Stimulated activated CD8-positive, alpha-beta memory T cell treated with anti-CD3 and anti-CD28 coated beads, Interleukin-12 subunit alpha, Interleukin-12 subunit beta, amount 100 ng/mL, for 24 hours (primary cell): ENCODE results near the gene GPM6B.

Source experiments
- DNase-seq: peaks from one replicate; pipeline ENCODE4 v3.0.0-alpha.2; 2020; ENCODE audit errors: extremely low read depth

Gene GPM6B

DNA sequence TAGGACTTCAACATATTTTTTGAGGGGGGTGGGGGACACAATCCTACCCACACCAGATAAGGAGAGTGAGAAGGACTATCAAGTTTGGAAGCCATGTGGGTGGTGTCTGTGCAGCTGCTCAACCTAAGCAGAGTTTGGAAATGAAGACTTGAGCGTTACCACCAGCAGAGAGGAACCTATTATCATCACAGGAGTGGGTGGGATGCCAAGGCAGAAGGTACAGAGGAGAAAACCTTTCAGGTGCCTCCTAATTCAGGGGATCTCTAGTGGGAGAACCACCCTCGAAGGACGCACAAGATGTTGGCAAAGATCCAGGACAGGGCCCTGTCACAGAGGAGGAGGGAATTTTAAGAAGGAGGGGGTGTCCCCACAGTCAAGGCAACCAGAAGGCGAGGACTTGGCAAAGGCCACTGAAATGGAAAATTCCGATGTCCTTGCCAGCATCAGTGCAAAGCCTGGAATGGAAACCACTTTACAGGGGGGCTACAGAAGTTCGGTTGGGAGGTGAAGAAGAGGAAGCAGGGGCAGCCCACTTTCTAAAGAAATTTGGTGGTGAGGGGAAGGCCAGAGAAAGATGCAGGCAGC, 8.4 kb upstream of the GPM6B start:
- DNase-seq = no peak

DNA sequence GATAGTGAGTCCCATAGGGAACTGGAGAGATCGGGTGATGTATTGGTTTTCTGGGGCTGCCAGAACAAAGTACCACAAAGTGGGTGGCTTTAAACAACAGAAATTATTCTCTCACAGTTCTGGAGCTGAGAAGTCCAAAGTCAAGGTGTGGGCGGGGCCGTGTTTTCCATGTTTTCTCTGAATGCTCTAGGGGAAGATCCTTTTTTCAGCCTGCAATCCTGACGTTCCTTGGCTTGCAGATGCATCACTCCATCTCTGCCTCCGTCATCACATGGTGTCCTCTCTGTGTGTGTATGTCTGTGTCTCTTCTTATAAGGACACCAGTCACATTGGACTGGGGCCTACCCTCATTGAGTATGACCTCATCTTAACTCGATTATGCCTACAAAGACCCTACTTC, 7.9 kb upstream of the GPM6B start:
- no peak for DNase-seq

DNA sequence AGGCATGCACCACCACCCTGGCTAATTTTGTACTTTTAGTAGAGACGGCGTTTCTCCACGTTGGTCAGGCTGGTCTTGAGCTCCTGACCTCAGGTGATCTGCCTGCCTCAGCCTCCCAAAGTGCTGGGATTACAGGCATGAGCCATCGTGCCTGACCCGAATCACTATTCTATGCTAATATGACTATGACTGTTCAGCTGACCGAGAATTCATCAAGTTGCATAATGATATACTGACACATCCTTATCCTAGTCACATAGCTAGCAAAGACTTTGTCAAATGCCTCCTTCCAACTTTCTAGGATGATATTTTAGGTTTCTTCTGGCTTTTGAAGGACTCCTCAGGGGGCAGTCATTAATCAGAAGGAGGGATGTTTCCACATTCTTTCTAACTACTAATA, 4.8 kb upstream of the GPM6B start:
- DNase-seq = no peak

DNA sequence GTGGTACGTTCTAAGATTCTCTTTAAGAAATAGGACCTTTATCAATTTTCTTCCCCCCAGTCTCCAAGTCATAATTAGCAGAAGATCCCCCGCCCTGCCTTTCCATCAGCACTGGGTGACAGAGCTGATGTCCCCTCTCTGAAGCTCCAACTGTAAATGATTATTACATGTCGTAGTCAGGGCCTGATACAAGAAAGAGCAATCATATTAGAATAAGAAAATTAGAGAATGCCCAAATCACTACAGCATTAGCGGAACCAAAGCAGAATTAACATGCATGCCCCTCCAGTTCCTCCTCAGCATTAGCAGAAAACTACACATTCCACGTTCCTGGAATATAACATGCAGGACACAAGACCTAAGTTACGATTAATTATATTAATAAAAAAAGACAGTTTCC, 717 bp downstream of the GPM6B start:
- DNase-seq = no peak

DNA sequence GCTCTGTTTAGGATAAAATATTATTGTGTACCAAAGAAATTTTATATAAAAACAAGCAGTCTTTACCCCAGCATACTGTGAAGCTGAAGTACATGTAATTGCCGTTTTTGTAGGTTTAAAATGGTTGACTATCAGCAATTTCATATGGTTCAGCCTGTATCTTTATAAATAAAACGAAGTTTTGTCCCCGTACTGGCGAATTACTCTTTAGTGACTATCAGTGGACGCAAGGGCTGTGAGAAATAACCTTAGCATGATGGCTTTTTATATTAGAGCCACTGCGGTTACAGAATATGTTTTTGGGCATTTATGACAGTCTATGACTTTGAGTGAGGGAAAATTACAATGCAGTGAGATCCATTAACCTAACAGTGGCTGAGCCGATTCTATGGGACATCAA, 1.2 kb downstream of the GPM6B start:
- DNase-seq = no peak

DNA sequence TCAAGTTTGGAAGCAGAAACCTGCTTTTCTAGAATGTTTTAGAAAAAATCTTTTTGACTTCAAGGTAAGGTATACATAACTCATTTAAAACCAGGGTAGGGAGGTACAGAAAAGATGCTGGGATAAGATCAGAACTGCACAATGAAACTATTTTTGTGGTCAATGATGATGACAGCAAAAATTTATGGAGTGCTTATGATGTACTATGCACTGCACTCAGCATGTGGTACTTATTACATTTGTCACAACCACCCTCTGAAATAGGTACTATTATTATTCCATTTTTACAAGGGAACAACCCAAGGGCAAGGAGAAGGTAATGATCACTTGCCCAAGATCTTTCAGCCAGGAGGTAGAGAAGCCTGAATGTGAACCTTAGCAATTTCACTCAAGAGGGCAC, 8.0 kb downstream of the GPM6B start:
- DNase-seq = no peak

DNA sequence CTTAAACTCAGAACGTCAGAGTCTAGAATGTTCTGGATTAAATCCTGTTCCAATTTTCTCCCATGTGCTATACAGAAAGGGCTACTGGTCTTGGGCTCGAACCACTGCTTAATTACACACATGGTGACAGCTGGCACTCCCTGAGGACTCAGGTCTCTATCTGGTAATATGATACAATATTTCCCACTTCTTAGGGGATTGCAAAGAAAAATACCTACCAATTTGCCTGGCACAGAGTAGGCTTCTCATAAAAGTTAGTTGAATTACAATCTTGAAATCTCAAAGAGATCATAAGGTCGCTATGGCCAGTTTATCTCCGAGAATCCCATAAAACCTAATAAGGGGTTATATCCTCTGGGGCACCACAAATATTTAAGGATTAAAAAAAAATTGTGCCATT, 8.6 kb downstream of the GPM6B start:
- no peak for DNase-seq

DNA sequence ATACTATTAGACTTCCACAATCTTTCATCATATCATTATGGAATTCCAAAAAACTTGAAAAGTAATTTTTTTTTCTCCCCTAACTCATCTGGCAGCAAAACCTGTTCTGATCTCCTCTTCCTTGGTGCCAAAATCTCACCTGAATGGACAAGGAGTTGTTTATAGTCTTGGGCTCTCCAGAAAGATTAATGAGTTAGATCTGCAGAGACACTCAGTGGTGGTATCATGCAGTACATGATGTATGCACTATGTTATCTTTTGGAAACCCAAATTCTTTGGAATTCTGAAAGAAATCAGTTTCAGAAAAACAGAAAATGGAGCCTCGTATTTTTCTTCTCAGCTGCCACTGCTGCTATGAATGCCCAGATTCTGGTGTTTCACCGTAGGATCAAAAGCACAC, 11.7 kb downstream of the GPM6B start:
- DNase-seq = no peak

DNA sequence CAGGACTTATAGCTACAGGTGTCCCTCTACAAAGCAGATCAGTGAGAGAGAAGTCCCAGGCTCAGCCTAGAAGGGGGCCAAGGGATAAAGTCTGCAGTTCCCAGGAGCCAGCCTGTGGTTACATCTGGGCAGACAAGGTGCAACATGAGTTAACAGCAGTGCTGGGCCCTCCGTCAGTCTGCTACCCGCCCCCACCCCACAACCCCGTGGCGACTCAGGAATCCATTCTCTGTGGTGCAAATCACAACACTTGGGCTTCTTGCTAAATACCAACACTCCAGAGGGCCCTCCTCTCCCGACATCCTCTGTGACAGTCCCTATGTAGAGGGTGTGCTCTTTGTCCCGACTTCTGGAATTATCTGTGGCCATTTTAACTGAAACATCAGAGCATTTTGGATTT, 13.8 kb downstream of the GPM6B start:
- no peak for DNase-seq

DNA sequence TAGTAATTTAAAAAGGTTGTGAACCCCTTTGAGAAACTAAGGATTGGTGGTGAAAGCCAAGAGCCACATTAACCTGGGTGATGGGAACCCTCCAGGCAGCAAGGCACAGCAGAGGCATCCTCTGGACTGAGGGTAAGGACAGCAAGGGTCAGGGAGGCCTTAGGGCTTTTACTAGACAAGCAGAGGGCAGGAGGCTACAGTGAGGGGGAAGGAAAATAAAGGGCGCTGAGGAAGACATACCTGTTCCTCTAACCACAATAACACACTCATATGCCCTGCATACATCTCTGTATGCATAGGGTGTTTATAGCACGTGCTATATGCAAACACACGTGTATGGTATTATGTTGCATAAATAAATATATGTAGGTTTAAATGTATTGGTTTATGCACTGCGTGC, 18.7 kb downstream of the GPM6B start:
- DNase-seq = no peak

DNA sequence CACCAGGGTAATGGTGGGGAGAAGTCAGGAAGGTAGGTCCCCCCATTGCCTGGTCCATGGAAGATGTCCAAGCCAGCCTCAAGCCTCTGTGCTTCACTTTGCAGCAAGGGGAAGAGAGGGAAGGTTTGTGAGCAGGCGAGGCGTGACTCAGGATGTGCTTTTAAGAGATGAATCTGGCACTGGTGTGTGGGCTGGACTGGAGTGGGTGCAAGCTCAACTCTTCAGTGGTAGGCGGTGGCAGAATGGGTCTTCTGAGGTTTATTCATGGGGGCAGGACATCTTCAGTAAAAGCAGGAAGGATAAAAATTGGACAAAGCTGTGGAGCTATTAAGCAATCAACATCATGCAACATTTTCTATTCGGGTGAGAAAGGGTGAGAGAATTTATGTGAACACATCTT, 19.4 kb downstream of the GPM6B start:
- DNase-seq = no peak

DNA sequence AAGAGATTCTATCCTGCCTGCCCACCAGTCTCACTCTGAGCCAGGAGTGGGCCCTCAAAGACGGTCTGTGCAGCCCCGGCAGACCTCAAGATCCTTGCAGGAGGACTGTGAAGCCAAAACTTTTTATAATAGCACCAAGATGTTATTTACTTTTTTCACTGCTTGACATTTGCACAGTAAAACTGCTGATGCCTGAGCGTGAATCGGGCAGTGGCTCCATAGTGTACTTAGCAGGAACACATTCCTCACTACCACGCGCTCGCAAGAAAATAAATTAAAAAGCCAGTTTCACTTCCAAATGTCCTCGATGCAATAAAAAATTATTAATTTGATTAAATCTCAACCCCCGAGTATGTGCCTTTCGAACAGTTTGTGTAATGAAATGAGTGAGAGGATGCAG, 22.5 kb downstream of the GPM6B start:
- no peak for DNase-seq

DNA sequence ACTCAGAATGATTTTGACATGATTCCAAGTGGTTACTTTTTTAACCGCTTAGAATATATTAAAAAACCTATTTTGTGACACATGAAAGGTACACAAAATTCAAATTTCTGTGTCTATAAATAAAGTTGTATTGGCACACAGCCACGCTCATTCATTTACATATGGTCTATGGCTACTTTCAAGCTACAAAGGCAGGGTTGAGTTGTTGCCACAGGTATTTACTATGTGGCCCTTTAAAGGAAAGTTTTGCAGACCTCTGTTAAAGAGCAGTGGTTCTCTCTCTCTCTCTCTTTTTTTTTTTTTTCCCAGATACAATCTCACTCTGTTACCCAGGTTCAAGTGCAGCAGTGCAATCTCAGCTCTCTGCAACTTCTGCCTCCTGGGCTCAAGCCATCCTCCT, 23.0 kb downstream of the GPM6B start:
- no peak for DNase-seq

DNA sequence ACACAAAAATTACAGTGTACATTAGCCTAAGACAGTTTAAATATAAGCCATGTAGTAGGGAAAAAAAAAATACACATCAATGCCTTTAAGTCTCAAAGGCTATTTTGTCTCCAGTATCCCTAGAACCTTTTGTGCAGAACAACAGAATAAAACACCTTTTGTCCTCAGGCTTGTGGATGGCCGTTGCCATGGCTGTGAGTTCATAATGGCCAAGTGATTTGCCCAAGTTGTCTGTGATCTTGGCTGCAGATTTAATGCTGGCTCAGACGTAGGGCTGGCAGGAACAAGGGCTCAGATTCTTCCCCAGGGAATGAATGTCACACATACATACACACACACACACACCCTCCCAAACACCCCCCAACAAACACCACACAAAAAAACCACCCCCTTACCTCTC, 25.3 kb downstream of the GPM6B start:
- DNase-seq = no peak

DNA sequence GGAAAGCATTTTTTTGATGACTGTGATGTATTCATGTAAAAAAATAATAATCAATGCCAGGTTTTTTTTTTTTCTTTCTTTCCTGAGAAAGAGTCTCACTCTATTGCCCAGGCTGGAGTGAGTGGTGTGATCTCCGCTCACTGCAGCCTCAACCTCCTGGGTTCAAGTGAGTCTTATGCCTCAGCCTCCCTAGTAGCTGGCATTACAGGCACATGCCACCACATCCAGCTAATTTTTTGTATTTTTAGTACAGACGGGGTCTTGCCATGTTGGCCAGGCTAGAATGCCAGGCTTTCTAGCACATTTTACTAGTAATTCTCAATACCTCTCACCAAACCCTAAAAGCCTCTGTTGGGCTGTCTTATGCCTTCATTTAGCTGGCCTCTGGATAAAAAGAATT, 25.7 kb downstream of the GPM6B start:
- no peak for DNase-seq

DNA sequence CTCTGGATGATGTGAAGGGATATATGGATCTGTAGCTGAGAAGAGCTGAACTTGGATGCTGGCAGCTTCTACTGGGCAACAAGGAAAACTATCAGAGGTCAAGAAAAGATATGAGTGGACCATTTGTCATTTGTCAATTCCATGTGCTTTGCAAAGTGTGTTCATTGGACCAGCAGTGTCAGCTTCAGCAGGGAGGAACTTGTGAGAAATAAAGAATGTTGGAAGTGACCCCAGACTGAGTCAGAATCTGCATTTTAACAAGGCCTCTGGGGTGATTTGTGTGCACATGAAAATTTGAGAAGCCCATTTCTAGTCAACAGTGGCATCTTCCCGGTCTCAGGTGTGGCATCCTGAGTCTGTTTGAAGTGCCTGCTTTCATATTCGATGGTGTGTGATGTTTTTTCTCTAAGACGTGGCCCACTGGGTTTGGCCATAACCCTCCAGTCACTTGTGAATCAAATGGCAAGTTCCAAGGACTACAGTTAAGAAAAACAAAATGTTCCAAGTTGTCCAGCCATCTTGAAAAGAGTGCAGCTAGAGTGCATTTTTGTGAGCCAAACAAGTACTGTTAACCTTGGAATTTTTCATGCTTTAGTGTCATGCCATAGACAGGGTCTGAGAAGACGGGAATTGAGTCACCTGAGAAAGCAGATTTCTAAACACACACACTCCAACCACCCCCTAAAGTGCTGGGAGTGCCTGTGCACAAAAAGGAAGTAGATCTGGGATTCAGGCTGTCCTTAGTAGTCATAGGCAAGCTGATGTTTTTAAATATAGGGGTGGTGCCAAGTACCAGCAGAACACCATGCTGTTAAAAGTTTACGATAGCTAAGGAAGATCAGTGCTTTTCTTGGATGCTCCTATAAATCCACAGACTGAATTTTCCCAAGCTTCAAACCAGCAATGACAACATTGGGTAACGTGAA, 26.4 kb downstream of the GPM6B start:
- no peak for DNase-seq

DNA sequence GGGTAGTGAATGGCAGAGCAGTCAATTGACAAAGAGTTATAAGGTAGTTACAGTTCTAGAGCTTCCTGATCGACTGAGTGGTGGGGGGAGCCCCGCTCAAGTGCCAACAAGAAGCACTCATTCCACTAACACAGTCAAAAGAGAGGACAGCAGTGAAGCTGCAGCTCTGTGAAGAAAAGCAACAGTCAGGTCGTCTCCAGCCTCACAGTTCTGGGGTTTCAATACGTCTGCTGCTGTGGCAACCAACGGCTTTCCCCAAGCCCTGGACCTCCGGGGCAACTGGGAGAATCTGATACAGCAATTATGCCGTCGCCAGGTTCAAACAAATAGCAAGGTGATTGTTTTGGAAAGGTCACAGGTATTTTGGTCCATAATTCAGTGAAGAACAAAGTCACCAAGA, 30.8 kb downstream of the GPM6B start:
- no peak for DNase-seq

DNA sequence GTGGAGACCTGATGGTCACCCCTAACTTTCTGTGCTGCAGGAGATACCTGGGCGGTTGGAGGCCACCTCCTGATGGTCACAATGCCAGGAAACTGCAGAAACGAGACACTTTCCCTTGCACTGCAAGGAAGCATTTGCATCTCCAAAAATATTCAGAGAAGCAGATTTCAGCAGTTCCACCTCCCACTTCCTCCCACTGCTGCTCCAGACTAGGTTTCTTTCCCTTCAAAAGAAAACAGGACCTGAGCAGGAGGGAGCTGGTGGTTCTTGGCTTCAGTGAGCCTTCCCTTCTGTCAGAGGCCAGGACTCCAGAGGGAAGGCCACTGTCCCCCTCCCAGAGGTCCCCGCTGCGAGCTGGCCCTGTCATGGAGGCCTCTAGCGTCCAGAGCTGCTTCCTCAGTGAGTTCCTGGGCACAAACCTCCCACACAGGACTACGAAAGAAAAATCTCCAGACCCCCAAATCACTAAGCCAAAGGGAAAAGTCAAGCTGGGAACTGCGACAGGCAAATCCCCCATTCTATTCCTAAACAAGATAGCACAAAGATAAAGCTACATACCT, 35.9 kb downstream of the GPM6B start:
- no peak for DNase-seq

DNA sequence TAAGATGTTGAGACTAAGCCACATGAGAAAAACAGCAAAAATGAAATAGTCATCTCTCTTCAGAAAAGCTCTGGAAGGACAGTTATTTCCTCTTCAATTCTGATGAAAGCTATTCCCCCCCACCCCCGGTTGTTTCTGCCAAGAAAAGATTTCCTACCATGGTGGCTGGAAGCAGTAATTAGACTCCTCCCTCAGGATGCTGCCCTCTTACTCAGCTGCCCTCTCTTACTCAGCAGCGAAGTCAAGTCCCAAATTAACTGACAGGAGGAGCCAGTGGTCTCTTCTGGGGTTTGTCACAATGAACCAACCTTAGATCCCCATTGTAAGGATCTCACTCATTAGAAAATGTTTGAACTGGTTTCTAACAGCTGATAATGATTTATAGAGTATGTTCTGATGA, 38.0 kb downstream of the GPM6B start:
- no peak for DNase-seq

DNA sequence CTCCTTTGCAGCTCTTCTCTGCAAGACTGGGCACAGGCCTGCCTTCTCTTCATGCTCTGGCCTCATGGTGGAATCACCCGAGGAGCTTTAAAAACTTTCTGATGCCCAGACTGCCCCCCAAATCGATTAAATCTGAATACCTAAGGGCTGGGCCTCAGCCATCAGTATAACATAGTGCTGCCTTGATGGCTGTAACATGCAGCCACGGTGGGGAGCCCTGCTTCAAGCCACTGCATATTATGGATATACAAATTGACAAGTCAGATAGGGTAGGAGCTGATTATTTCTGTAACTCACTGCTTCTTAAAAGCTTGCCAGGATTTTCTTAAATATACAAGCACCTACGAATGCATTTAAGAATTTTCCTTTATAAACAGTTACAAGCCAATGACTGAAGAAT, 40.5 kb downstream of the GPM6B start:
- no peak for DNase-seq

DNA sequence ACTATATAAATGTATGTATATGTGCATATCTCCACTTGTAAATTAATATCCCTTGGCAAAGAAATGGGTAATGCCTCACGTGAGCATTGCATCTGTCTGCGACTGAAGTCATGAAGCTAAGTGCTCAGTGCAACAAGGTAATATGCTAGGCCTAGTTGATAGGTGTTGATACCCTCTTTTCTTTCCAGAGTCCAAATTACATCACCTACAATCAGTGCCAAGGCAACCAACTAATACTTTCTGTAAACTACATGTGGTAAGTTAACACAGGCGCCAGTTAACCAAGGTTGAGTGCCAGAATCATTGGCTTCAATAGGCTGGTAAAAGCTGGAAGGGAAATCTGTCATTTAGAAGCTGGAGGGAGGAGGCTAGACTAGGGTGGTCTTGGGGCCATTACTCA, 41.1 kb downstream of the GPM6B start:
- DNase-seq = no peak

DNA sequence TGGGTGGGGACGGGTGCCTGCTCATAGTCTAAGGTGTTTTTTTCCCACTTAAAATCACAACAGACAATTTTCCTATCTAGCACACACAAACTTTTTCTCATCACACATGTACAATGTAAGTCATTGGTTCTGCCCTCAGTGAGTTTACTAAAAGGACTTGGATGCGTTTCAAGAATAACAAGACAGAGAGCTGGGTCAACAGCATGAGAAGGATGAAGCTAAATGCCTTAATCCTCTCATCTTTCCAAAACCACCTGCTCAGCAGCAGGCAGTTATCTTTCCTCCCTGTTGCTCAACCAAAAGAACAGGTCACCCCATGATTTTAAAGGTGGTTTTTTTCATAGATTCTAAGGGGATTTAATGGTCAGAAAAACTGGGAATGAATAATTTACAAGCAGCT, 42.2 kb downstream of the GPM6B start:
- DNase-seq = no peak

DNA sequence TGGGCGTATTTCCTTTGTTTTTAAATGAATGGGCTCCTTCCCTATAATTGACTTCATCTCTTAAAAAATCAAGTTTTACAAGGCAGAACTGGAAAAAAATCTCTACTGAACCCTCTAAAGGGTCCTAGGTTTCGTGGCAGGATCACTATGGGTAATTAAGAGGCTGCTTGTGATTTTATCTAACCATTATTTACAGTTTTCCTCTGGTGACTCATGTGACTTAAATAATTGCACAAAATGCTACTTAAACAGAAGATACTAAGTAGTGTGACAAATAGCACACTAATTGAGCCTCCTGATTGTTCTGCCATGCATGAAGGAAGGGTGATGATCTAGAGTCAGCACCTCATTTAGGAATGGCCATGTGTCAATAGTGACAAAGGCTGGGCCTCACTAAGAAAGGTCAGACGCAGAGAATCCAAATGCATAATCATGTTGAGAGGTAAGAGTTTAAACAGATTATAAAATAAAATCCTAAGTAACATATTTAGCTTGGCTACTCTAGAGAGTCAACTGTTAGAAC, 46.8 kb downstream of the GPM6B start:
- DNase-seq = no peak
